Ascending aorta (tissue), 2 donors: ENCODE measurements around the gene CASS4. TPM values are rescaled to one million over a fixed set of nuclear protein-coding genes. Genes with fewer than 3 reads are reported as not detected.
A peak's percentile ranks its signal among the peaks of the same experiment; 100 is the strongest.

Experiments used
- DNase-seq, 2 donors: peaks; one replicate each; pipeline ENCODE4 v3.0.0-alpha.2; 2019; ENCODE audit warnings: low spot score in 2 of 2
- H3K27ac ChIP-seq, 2 donors: fragments of 200-600 bp; sonication (generic); one replicate each; pipeline ENCODE4 v1.5.1; 2016 to 2017; ENCODE audit warnings: mild to moderate bottlenecking in 1 of 2
- H3K27me3 ChIP-seq: fragments of 200-600 bp; sonication (generic); one replicate; pipeline ENCODE4 v1.5.1; 2017
- H3K36me3 ChIP-seq, 2 donors: fragments of 200-600 bp; sonication (generic); one replicate each; pipeline ENCODE4 v1.5.1; 2016
- H3K4me1 ChIP-seq, 2 donors: fragments of 200-600 bp; sonication (generic); one replicate each; pipeline ENCODE4 v1.5.1; 2016 to 2017; ENCODE audit warnings: mild to moderate bottlenecking in 1 of 2
- H3K4me3 ChIP-seq, 2 donors: fragments of 200-600 bp; sonication (generic); one replicate each; pipeline ENCODE4 v1.5.1; 2016 to 2017; ENCODE audit warnings: mild to moderate bottlenecking in 1 of 2
- H3K9me3 ChIP-seq, 2 donors: fragments of 200-600 bp; sonication (generic); one replicate each; pipeline ENCODE4 v1.5.1; 2016
- CTCF ChIP-seq, 3 experiments: fragments of 200-600 bp in 2 of 3; fragments of 450-650 bp in 1 of 3; sonication (generic) in 2 of 3; IDR thresholded peaks; one replicate each; pipeline ENCODE4 v1.5.1; 2016 to 2019; ENCODE audit warnings: antibody characterized with exemption in 3 of 3, mild to moderate bottlenecking in 1 of 3, moderate library complexity in 1 of 3
- intact Hi-C: fragments of 100-400 bp; cut with DNase I; formaldehyde crosslinking; loops from one replicate; pipeline ENCODE4 v1.15.1; 2023
- total RNA-seq: library from RNA; depleted of rRNA; stranded (reverse); fragments of >200 nt; gene quantifications from one replicate; pipeline ENCODE4 v1.1.0, GENCODE V29; 2016

The CASS4 gene
- total RNA-seq, 1 donor from 2014 or later: 11.2 TPM

GRCh38 chr20:56501116-56501515 lies 89.1 kb downstream of the CASS4 start:
- Histone ChIP-seq H3K27ac (no peak overlapping the region), H3K27me3 (no peaks in the 10 kb centered on the region), H3K36me3 (peaks cover 8 to 13% of the 10 kb centered on the region in 2 donors), H3K4me3 (no peak overlapping the region), H3K4me1 (no peaks in the 10 kb centered on the region), H3K9me3 (peaks cover 0 to 4% of the 10 kb centered on the region in 2 donors)
- no peak for DNase-seq
- intact Hi-C loops: no loop called here
- TF ChIP-seq CTCF (IDR thresholded peaks at IDR 0.05): no peak

DNA sequence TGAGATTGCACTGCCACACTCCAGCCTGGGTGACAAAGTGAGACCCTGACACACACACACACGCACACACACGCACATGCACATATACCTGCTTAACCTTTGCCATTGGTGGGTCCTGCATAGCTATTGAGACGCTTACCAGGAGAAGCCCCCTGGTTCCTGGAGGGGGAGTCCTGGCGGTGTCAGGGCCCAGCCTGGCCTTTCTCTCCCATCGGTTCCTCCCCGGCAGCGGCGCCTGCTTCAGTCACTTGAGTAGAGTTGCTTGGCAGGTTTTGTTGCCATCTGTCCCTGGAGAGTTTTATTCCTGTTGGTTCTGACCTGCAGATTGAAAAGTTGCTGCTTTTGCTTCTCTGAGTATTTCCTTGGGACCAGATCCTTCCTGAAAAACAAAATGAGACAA lies 91.9 kb downstream of the CASS4 start:
- Histone ChIP-seq H3K27me3 (no peaks in the 10 kb centered on the region), H3K9me3 (no peaks in the 10 kb centered on the region), H3K36me3 (peaks cover 0 to 5% of the 10 kb centered on the region in 2 donors), H3K27ac (no peak overlapping the region), H3K4me1 (no peaks in the 10 kb centered on the region), H3K4me3 (no peak overlapping the region)
- TF ChIP-seq CTCF (IDR thresholded peaks at IDR 0.05): no peak
- intact Hi-C loops: no loop called here
- DNase-seq: no peak

DNA sequence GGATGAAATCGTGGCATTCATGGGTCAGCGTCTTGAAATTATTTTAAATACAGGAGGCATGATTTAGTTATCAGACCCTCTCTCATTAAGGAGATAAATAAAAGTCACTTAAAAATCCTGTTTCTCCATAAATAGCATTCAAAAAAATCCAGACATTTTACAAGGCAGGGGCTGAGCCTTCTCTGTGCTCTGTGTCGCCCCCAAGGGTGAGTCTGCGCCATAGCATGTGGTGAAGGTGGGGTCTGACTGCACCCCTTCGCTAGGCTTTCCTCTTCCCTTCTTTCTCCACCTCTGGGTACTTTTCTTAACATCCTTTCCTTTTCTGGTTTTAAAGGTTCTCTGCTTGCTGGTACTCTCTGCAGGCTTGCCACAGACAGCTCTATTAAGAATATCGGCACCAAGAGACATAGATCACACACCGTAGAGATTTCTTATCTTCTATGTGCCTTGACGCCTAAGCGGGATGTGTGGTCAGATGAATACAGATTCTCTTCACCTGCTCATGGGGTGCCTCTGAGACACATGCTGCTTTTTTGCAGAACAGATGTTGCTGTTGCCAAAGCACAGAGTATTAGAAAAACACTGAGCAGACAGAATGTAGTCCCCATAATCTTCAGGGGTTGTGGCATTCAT lies 92.4 kb downstream of the CASS4 start:
- no peaks in the 10 kb centered on the region for H3K9me3 ChIP-seq
- DNase-seq: no peak
- TF ChIP-seq CTCF (IDR thresholded peaks at IDR 0.05): peak in 1 of 3 experiments; percentile 23
- intact Hi-C loops: no loop called here
- no peak overlapping the region for H3K4me3 ChIP-seq
- no peak overlapping the region for H3K27ac ChIP-seq
- H3K36me3 ChIP-seq: peaks cover 0 to 5% of the 10 kb centered on the region in 2 donors
- H3K27me3 ChIP-seq: no peaks in the 10 kb centered on the region
- no peaks in the 10 kb centered on the region for H3K4me1 ChIP-seq

GRCh38 chr20:56506103-56506502 lies 94.0 kb downstream of the CASS4 start:
- Histone ChIP-seq H3K27ac (no peak overlapping the region), H3K4me1 (no peaks in the 10 kb centered on the region)
- no peak for TF ChIP-seq CTCF (IDR thresholded peaks at IDR 0.05)

More at GRCh38 chr20:56506103-56506502, 94.0 kb downstream of the CASS4 start:
- Histone ChIP-seq H3K9me3 (no peaks in the 10 kb centered on the region), H3K36me3 (peaks cover 0 to 5% of the 10 kb centered on the region in 2 donors), H3K27me3 (no peaks in the 10 kb centered on the region), H3K4me3 (no peak overlapping the region)
- DNase-seq: peak in 1 of 2 donors; percentile 12
- intact Hi-C loops: no loop called here

Other genes starting within 250 kb of the CASS4 start
- gene MC3R, start 163.5 kb upstream of the CASS4 start, total RNA-seq: not detected
- 17.9 TPM for gene FAM210B, start 53.3 kb upstream of the CASS4 start, total RNA-seq
- not detected for gene AURKA, start 20.0 kb upstream of the CASS4 start, total RNA-seq
- gene CSTF1, start 19.6 kb upstream of the CASS4 start, total RNA-seq: 13.7 TPM
- 54.5 TPM for gene RTF2, start 56.4 kb downstream of the CASS4 start, total RNA-seq
- gene FAM209A, start 112.5 kb downstream of the CASS4 start, total RNA-seq: not detected
- not detected for gene FAM209B, start 121.0 kb downstream of the CASS4 start, total RNA-seq
- gene TFAP2C, start 217.0 kb downstream of the CASS4 start, total RNA-seq: 4.9 TPM